ENCODE results near the gene KDM1B.

GRCh38 chr6:18189196-18189595 is 34.0 kb downstream of the KDM1B start:
- TF ChIP-seq REST (IDR thresholded peaks at IDR 0.05; ENCODE audit: low read depth) (no peak), CREB1 (IDR thresholded peaks at IDR 0.05; ENCODE audit: low read depth) (no peak), YY1 (IDR thresholded peaks at IDR 0.05; ENCODE audit: low read depth) (no peak), TCF12 (IDR thresholded peaks at IDR 0.05; ENCODE audit: low read depth) (no peak), MAX (IDR thresholded peaks at IDR 0.05) (no peak), RAD21 (IDR thresholded peaks at IDR 0.05; ENCODE audit: low read depth) (no peak), EP300 (IDR thresholded peaks at IDR 0.05; ENCODE audit: borderline replicate concordance) (no peak), FOXM1 (IDR thresholded peaks at IDR 0.05; ENCODE audit: borderline replicate concordance, low read depth) (no peak)
